ENCODE results near the gene TMEM158.

Gene TMEM158

DNA sequence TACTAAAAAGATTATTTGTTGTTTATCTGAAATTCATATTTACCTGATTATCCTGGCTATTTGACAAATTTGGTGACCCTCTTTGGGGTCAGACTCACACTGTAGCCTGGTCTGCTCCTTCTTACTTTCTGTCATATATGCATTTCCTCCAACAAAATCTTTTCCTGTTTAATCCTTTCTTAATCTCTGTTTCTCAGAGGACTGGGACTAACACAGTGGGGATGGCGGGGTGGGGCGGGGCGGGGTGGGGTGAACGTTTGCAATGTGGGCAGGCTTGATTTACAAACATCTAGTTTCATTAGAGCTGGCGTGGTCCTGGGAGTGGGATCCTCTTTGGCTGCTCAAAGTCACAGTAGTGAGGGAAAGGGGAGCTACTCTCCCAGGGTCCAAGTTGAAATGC is 44.6 kb downstream of the TMEM158 start:
- H3K9me3 Mint-ChIP-seq = no peaks in the 10 kb centered on the region
- H3K36me3 Mint-ChIP-seq (ENCODE audit: low read depth) = no peaks in the 10 kb centered on the region
- H3K4me3 Mint-ChIP-seq = no peak overlapping the region
- H3K27ac Mint-ChIP-seq = peak overlapping the region in 1 of 3 experiments; percentile 35
- TF ChIP-seq, protein P1, sequence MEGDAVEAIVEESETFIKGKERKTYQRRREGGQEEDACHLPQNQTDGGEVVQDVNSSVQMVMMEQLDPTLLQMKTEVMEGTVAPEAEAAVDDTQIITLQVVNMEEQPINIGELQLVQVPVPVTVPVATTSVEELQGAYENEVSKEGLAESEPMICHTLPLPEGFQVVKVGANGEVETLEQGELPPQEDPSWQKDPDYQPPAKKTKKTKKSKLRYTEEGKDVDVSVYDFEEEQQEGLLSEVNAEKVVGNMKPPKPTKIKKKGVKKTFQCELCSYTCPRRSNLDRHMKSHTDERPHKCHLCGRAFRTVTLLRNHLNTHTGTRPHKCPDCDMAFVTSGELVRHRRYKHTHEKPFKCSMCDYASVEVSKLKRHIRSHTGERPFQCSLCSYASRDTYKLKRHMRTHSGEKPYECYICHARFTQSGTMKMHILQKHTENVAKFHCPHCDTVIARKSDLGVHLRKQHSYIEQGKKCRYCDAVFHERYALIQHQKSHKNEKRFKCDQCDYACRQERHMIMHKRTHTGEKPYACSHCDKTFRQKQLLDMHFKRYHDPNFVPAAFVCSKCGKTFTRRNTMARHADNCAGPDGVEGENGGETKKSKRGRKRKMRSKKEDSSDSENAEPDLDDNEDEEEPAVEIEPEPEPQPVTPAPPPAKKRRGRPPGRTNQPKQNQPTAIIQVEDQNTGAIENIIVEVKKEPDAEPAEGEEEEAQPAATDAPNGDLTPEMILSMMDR (IDR thresholded peaks at IDR 0.05; ENCODE audit: unreplicated experiment in 3 of 3) = no peak
- H3K4me1 Mint-ChIP-seq = peaks cover 62% of the 10 kb centered on the region
- peaks cover 17% of the 10 kb centered on the region for H3K27me3 Mint-ChIP-seq (ENCODE audit: low read depth)

DNA sequence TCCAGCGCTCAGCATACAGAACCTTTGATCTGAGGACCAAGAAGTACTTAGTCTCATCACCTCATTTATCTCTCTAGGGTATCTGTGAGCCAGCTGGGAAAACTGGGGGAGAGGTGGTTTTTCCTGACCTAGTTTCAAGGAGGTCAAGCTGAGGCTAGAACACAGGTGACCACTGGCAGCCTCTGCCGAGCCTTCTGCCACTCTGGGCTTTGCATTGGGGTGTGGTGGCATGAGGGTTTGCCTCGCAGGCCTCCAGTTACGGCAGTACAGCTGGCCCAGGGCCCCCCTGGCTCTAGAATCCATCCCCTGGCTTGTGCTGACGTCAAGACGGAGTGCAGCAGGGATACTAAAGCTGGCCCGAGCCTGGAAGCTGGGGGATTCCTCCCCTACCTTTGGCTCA is 45.2 kb downstream of the TMEM158 start:
- TF ChIP-seq, protein P1 (IDR thresholded peaks at IDR 0.05; ENCODE audit: unreplicated experiment in 3 of 3) = no peak
- H3K4me3 Mint-ChIP-seq = no peak overlapping the region
- peaks cover 17% of the 10 kb centered on the region for H3K27me3 Mint-ChIP-seq (ENCODE audit: low read depth)
- H3K4me1 Mint-ChIP-seq = peaks cover 62% of the 10 kb centered on the region
- H3K9me3 Mint-ChIP-seq = no peaks in the 10 kb centered on the region
- H3K36me3 Mint-ChIP-seq (ENCODE audit: low read depth) = no peaks in the 10 kb centered on the region
- peak overlapping the region in 1 of 3 experiments; percentile 35 for H3K27ac Mint-ChIP-seq

DNA sequence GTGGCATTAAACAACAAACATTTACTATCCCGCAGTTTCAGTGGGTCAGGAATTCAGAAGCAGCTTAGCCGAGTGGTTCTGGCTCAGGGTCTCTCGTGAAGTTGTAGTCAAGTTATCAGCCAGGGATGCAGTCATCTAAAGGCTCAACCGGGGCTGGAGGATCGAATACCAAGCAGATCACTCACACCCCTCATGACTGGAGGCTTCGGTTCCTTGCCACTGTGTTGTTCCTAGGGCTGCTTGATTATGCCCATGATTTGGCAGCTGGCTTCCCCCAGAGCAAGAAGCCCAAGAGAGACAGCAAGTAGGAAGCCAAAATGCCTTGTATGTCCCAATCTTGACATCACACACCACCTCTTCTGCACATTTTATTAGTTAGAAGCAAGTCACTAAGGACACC is 46.0 kb downstream of the TMEM158 start:
- peaks cover 56% of the 10 kb centered on the region for H3K4me1 Mint-ChIP-seq
- H3K36me3 Mint-ChIP-seq (ENCODE audit: low read depth) = no peaks in the 10 kb centered on the region
- H3K27me3 Mint-ChIP-seq (ENCODE audit: low read depth) = peaks cover 22% of the 10 kb centered on the region
- H3K9me3 Mint-ChIP-seq = no peaks in the 10 kb centered on the region
- no peak overlapping the region for H3K4me3 Mint-ChIP-seq
- peak overlapping the region in 1 of 3 experiments; percentile 19 for H3K27ac Mint-ChIP-seq
- TF ChIP-seq, protein P1 (IDR thresholded peaks at IDR 0.05; ENCODE audit: unreplicated experiment in 3 of 3) = no peak

DNA sequence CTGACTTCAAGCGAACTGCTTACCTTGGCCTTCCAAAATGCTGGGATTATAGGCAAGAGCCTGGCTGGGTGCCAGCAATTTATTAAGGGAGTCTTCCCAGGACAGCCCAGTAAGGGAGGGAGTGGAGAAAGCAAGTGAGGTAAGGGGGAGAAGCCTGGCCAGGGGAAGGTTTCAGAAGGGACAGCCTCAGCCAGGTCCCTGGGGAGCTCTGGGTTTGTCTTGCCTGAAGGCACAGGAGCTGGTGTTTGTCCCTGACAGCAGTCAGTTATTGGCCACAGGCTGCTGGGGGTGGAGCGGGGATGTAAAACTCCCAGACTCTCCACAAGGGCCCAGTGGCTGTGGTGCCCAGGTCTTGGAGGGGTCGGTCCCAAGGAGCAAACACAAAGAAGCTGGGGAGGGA is 46.9 kb downstream of the TMEM158 start:
- H3K27ac Mint-ChIP-seq = no peak overlapping the region
- H3K4me3 Mint-ChIP-seq = no peak overlapping the region
- peaks cover 22% of the 10 kb centered on the region for H3K27me3 Mint-ChIP-seq (ENCODE audit: low read depth)
- peaks cover 47% of the 10 kb centered on the region for H3K4me1 Mint-ChIP-seq
- H3K36me3 Mint-ChIP-seq (ENCODE audit: low read depth) = no peaks in the 10 kb centered on the region
- no peaks in the 10 kb centered on the region for H3K9me3 Mint-ChIP-seq
- TF ChIP-seq, protein P1 (IDR thresholded peaks at IDR 0.05; ENCODE audit: unreplicated experiment in 3 of 3) = no peak

DNA sequence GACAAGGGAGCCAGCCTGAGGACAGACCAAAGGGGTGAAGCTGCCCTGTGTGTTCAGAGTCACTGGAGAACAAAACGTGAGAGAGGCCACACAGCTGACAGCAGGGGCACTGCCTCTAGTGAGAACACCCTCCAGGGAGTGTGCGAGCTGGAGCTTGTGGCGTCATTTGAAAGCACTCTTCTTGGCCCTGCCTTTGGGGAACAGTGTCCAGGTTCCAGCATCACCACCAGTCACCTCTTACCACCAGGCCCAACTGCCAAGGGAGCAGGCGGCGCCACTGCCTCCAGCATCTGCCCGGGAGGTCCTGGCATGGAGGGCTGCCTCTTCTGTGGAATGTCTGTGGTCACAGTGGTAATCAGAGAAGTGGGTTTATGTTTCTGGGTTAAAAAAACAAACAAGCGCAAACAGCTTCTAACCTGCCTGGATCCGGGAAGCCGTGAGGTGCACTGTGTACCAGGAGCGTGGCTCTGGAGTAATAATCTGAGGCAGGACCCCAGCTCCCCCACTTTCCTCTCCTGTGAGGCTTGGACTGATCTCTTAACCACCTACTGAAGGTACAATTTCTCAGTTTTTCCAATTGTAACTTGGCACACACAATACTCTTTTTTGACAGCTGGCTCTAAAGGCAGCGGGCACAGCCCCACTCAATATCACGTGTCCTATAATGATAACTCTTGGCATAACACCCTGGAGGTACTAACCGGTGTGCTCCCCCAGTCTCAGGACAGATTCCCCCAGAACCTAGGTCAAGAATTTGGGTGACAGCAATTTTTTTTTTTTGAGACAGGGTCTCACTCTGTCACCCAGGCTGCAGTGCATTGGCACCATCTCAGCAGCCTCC is 47.7 kb downstream of the TMEM158 start:
- Mint-ChIP-seq H3K36me3 (ENCODE audit: low read depth) (no peaks in the 10 kb centered on the region), H3K27me3 (ENCODE audit: low read depth) (peaks cover 24% of the 10 kb centered on the region), H3K4me1 (peaks cover 41% of the 10 kb centered on the region), H3K27ac (peak overlapping the region in 2 of 3 experiments; percentile 31 to 76), H3K4me3 (no peak overlapping the region), H3K9me3 (no peaks in the 10 kb centered on the region)
- TF ChIP-seq, protein P1 (IDR thresholded peaks at IDR 0.05; ENCODE audit: unreplicated experiment in 3 of 3) = no peak

DNA sequence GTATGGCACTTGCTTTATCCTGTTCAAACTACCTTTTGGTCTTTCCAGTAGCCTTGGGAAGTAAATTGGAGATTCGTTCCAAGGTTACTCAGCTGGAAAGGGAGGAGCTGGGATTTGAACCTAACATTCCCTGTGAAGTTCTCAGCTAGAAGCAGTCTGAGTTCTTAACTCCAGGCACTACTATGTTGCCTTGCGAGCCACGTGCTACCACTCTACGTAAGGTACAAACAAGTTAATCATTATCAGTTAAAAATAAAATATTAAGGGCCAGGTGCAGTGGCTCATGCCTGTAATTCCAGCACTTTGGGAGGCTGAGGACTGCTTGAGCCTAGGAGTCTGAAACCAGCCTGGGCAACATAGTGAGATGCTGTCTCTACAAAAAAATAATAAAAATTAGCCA is 49.2 kb downstream of the TMEM158 start:
- no peaks in the 10 kb centered on the region for H3K36me3 Mint-ChIP-seq (ENCODE audit: low read depth)
- no peaks in the 10 kb centered on the region for H3K9me3 Mint-ChIP-seq
- peak overlapping the region in 1 of 3 experiments; percentile 57 for H3K27ac Mint-ChIP-seq
- H3K4me3 Mint-ChIP-seq = no peak overlapping the region
- TF ChIP-seq, protein P1 (IDR thresholded peaks at IDR 0.05; ENCODE audit: unreplicated experiment in 3 of 3) = no peak
- H3K4me1 Mint-ChIP-seq = peaks cover 30% of the 10 kb centered on the region
- H3K27me3 Mint-ChIP-seq (ENCODE audit: low read depth) = peaks cover 22% of the 10 kb centered on the region

Data from nephron (organoid).